SK-N-MC (cell line): ENCODE measurements around the gene ZNF467.

Experiments
- EZH2 ChIP-seq: fragments of 200-600 bp; sonication (generic); IDR thresholded peaks from one replicate; pipeline ENCODE4 v1.6.1; 2017; ENCODE audit warnings: antibody characterized with exemption
- FOXP2 ChIP-seq: optimal IDR thresholded peaks from 2 replicates; pipeline ENCODE3; 2011; ENCODE audit warnings: mild to moderate bottlenecking, moderate library complexity; ENCODE audit not compliant: insufficient read depth; ENCODE audit errors: extremely low read length, control extremely low read depth
- POLR2AphosphoS5 ChIP-seq: IDR thresholded peaks from 2 replicates; pipeline ENCODE4 v1.6.1; 2012; ENCODE audit warnings: mild to moderate bottlenecking, low read depth, low read length, borderline replicate concordance

- TF ChIP-seq POLR2AphosphoS5 (no peak), EZH2 (no peak), FOXP2 (no peak)
Observed at GRCh38 chr7:149732111-149732561, 41.3 kb downstream of the ZNF467 start.
